GM19238 (cell line): ENCODE measurements around the gene ADGB.
A peak's percentile ranks its signal among the peaks of the same experiment; 100 is the strongest.
"Not testable (repeated sequence)": the region's sequence is repeated elsewhere in the genome, so short reads cannot be mapped to it uniquely, and the experiment has no call there.

ENCODE experiments used
- DNase-seq: peaks from one replicate; pipeline ENCODE4 v3.0.0; 2011; ENCODE audit warnings: low spot score; ENCODE audit not compliant: insufficient read length

ADGB gene

GRCh38 chr6:146815511-146816462 lies 217.0 kb downstream of the ADGB start:
- DNase-seq, result not testable (repeated sequence)

- no peak for DNase-seq
Observed at GRCh38 chr6:146819596-146820320, 221.0 kb downstream of the ADGB start.

GRCh38 chr6:146827216-146827928 lies 228.6 kb downstream of the ADGB start:
- DNase-seq, result no peak

- no peak for DNase-seq
Observed at GRCh38 chr6:146829792-146830565, 231.2 kb downstream of the ADGB start.

GRCh38 chr6:146833157-146833556 lies 234.4 kb downstream of the ADGB start:
- no peak for DNase-seq

GRCh38 chr6:146840216-146840615 lies 241.4 kb downstream of the ADGB start:
- DNase-seq, result no peak

GRCh38 chr6:146840641-146841040 lies 241.9 kb downstream of the ADGB start:
- no peak for DNase-seq

- no peak for DNase-seq
Observed at GRCh38 chr6:146847426-146847825, 248.7 kb downstream of the ADGB start.

- no peak for DNase-seq
Observed at GRCh38 chr6:146850238-146850896, 251.6 kb downstream of the ADGB start.

GRCh38 chr6:146850981-146851380 lies 252.2 kb downstream of the ADGB start:
- no peak for DNase-seq

- no peak for DNase-seq
Observed at GRCh38 chr6:146851837-146852236, 253.1 kb downstream of the ADGB start.

GRCh38 chr6:146854521-146855255 lies 255.9 kb downstream of the ADGB start:
- DNase-seq, result not testable (repeated sequence)

GRCh38 chr6:146855889-146856288 lies 257.1 kb downstream of the ADGB start:
- DNase-seq, result no peak

GRCh38 chr6:146856296-146856695 lies 257.5 kb downstream of the ADGB start:
- no peak for DNase-seq

- DNase-seq, result peak; percentile 60
Observed at GRCh38 chr6:146857180-146857979, 258.6 kb downstream of the ADGB start.

- no peak for DNase-seq
Observed at GRCh38 chr6:146857980-146858347, 259.2 kb downstream of the ADGB start.

GRCh38 chr6:146859206-146859605 lies 260.4 kb downstream of the ADGB start:
- no peak for DNase-seq

GRCh38 chr6:146859795-146860495 lies 261.2 kb downstream of the ADGB start:
- no peak for DNase-seq
